ENCODE data around the gene VASP. TPM values are rescaled to one million over a fixed set of nuclear protein-coding genes. Genes with fewer than 3 reads are reported as not detected.

VASP gene
- total RNA-seq, 1 experiment from 2014 or later = 102 TPM

DNA sequence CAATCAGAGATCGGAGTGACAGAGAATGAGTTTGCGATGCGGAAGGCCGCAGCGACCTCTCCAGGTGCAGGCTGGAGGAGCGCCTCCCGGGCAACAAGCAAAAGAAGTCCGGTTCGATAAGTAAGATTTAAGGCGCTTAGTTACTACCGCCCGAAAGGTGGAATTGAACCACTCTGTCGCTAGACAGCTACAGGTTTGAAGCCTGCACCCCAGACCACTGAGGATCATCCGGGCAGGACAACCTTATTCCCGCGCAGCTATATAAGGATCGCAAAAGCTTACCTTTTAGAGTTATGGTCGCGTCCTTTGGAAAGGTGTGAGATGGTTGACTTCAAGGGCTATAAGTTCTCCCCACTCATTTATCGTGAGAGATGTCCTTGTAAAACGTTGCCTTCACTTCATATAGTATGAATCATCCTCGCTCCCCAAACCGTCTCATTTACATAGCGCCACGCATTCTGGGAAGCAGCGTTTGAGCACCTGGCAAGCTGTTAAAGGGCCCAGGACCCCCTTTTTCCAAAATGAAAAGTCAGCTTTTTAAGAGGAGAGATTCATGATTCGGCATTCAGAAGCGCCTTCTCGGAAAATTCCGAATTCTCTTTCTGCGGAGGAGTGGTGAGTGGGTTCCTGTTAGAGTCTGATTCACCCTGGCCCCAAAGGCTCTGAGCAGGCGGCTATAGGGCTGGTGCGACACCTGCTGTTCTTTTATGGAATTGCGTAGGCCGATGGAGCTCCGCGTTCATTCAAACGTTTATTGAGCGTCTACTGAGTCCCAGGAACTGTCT is 28.6 kb upstream of the VASP start:
- Histone ChIP-seq H3K4me3 (ENCODE audit: low read depth, low read length, poor library complexity, severe bottlenecking) (peak overlapping the region; percentile 51), H3K9me3 (ENCODE audit: low read depth, low read length, poor library complexity, severe bottlenecking) (no peaks in the 10 kb centered on the region), H3K4me1 (ENCODE audit: insufficient read depth, low read length, poor library complexity, severe bottlenecking) (peaks cover 5% of the 10 kb centered on the region), H3K27ac (ENCODE audit: low read depth, low read length, poor library complexity, severe bottlenecking) (peak overlapping the region; percentile 95), H3K27me3 (replicated peaks; ENCODE audit: insufficient read depth, low read depth, low read length, poor library complexity) (no peaks in the 10 kb centered on the region), H3K36me3 (ENCODE audit: insufficient read depth, low read length, poor library complexity, severe bottlenecking) (no peaks in the 10 kb centered on the region)
- BruUV-seq (replicated peaks) = TSS peak; percentile 100
- peak; percentile 95 for DNase-seq (ENCODE audit: low spot score)
- ChIA-PET CTCF (interaction anchor here (0.5 to 5.6 kb wide), 22 partner anchors 8 to 301 kb away, joined by 3 to 99 read pairs (median 4); partner anchors contain the start of genes BLOC1S3, FOSB, QPCTL and TRAPPC6A), POLR2A (ENCODE audit: low non-redundant PET) (no interaction called here)
- TF ChIP-seq, protein P1, sequence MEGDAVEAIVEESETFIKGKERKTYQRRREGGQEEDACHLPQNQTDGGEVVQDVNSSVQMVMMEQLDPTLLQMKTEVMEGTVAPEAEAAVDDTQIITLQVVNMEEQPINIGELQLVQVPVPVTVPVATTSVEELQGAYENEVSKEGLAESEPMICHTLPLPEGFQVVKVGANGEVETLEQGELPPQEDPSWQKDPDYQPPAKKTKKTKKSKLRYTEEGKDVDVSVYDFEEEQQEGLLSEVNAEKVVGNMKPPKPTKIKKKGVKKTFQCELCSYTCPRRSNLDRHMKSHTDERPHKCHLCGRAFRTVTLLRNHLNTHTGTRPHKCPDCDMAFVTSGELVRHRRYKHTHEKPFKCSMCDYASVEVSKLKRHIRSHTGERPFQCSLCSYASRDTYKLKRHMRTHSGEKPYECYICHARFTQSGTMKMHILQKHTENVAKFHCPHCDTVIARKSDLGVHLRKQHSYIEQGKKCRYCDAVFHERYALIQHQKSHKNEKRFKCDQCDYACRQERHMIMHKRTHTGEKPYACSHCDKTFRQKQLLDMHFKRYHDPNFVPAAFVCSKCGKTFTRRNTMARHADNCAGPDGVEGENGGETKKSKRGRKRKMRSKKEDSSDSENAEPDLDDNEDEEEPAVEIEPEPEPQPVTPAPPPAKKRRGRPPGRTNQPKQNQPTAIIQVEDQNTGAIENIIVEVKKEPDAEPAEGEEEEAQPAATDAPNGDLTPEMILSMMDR (conservative IDR thresholded peaks at IDR 0.05; ENCODE audit: low read depth, low read length) = peak; percentile 96
- TF ChIP-seq EZH2 (IDR thresholded peaks at IDR 0.05; ENCODE audit: borderline replicate concordance, low read depth, low read length, poor library complexity, severe bottlenecking) = no peak
- intact Hi-C loops (cut with micrococcal nuclease; ENCODE audit: unreplicated experiment) = loop anchor here (1.0 kb wide), 2 partner anchors 39 to 51 kb away; no protein-coding TSS in a partner anchor

DNA sequence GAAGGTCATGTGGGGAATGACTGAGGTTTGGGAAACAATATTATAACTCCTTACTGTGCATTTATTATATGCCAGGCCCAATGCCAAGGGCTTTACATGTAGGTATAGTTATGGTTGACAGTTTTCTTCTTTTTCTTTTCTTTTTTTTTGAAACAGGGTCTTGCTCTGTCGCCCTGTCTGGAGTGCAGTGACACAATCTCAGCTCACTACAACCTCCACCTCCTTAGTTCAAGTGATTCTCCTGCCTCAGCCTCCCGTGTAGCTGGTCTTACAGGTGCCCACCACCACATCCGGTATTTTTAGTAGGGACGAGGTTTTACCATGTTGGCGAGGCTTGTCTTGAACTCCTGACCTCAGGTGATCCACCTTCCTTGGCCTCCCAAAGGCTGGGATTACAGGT is 24.2 kb upstream of the VASP start:
- Histone ChIP-seq H3K27ac (ENCODE audit: low read depth, low read length, poor library complexity, severe bottlenecking) (no peak overlapping the region), H3K36me3 (ENCODE audit: insufficient read depth, low read length, poor library complexity, severe bottlenecking) (no peaks in the 10 kb centered on the region), H3K9me3 (ENCODE audit: low read depth, low read length, poor library complexity, severe bottlenecking) (no peaks in the 10 kb centered on the region), H3K4me3 (ENCODE audit: low read depth, low read length, poor library complexity, severe bottlenecking) (no peak overlapping the region), H3K27me3 (replicated peaks; ENCODE audit: insufficient read depth, low read depth, low read length, poor library complexity) (no peaks in the 10 kb centered on the region), H3K4me1 (ENCODE audit: insufficient read depth, low read length, poor library complexity, severe bottlenecking) (peaks cover under 1% of the 10 kb centered on the region)
- CTCF ChIA-PET = no interaction called here
- intact Hi-C loops (cut with micrococcal nuclease; ENCODE audit: unreplicated experiment) = no loop called here
- TF ChIP-seq EZH2 (IDR thresholded peaks at IDR 0.05; ENCODE audit: borderline replicate concordance, low read depth, low read length, poor library complexity, severe bottlenecking) = no peak
- TF ChIP-seq, protein P1 (conservative IDR thresholded peaks at IDR 0.05; ENCODE audit: low read depth, low read length) = no peak
- DNase-seq (ENCODE audit: low spot score) = no peak
- no TSS peak for BruUV-seq (replicated peaks)
- POLR2A ChIA-PET (ENCODE audit: low non-redundant PET) = no interaction called here

DNA sequence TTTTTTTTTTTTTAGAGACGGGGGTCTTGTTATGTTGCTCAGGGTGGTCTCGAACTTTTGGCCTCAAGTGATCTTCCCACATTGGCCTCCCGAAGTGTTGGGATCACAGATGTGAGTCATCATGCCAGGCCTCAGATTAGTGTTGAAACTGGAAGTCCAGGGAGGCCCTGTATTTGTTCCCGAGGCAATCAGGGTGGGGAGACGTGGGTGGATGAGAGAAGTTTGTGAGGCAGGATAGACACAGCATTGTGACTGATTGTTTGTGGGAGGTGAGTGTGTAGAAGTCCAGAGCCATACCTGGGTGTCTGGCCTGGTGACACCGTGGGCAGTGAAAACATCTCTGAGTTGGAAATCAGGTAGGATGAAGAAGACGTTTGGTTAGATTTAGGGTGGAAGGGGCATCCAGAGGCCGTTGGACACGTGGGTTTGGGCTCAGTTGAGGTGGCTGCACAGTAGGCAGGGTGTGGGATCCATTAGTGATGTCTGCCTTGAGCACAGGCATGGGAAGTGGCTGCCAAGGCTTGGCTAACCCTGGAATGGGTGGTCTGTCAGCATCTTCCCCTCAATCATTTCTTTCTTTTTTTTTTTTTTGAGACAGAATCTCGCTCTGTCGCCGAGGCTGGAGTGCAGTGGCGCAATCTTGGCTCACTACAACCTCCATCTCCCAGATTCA is 22.9 kb upstream of the VASP start:
- Histone ChIP-seq H3K36me3 (ENCODE audit: insufficient read depth, low read length, poor library complexity, severe bottlenecking) (no peaks in the 10 kb centered on the region), H3K27ac (ENCODE audit: low read depth, low read length, poor library complexity, severe bottlenecking) (no peak overlapping the region), H3K27me3 (replicated peaks; ENCODE audit: insufficient read depth, low read depth, low read length, poor library complexity) (no peaks in the 10 kb centered on the region), H3K9me3 (ENCODE audit: low read depth, low read length, poor library complexity, severe bottlenecking) (no peaks in the 10 kb centered on the region), H3K4me3 (ENCODE audit: low read depth, low read length, poor library complexity, severe bottlenecking) (no peak overlapping the region), H3K4me1 (ENCODE audit: insufficient read depth, low read length, poor library complexity, severe bottlenecking) (no peaks in the 10 kb centered on the region)
- intact Hi-C loops (cut with micrococcal nuclease; ENCODE audit: unreplicated experiment) = no loop called here
- TF ChIP-seq, protein P1 (conservative IDR thresholded peaks at IDR 0.05; ENCODE audit: low read depth, low read length) = no peak
- no peak for TF ChIP-seq EZH2 (IDR thresholded peaks at IDR 0.05; ENCODE audit: borderline replicate concordance, low read depth, low read length, poor library complexity, severe bottlenecking)
- DNase-seq (ENCODE audit: low spot score) = no peak
- BruUV-seq (replicated peaks) = no TSS peak
- ChIA-PET CTCF (interaction anchor here (0.6 to 1.9 kb wide), 11 partner anchors 10 to 217 kb away, joined by 3 to 15 read pairs (median 3); partner anchors contain the start of gene QPCTL), POLR2A (ENCODE audit: low non-redundant PET) (no interaction called here)

Measured in A673 (cell line).